COLO829 (cell line): Measurements from ENCODE around the gene EFCAB12.
"Not testable (repeated sequence)": the region's sequence is repeated elsewhere in the genome, so short reads cannot be mapped to it uniquely, and the experiment has no call there.

Experiments used
- DNase-seq: peaks from one replicate; pipeline ENCODE4 v3.0.0; 2012; ENCODE audit warnings: low spot score

EFCAB12 gene

DNA sequence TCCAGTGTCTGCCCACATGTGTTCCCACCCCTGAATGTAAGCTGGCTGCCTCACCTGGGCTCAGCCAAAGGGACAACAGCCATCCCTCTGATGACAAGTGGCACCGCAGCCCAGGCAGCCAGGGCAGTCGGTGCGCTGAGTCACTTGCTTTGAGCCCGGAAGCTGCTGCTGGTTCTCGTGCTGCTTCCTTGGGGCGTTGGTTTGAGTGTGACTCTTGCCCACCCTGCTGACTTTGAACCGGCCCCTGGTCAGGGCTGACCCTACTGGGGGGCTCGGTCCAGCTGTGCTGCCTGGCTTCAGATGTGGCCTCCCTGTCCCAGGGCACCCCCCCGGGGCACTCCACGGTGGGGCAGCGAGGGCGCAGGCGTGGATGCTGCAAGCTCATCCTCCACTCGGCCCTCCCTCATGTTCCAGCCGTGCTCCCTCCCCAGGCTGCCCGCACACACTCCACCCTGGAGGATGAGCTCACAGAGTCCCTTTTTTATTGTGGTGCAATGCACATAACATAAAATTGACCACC lies 62.1 kb downstream of the EFCAB12 start:
- DNase-seq: no peak

DNA sequence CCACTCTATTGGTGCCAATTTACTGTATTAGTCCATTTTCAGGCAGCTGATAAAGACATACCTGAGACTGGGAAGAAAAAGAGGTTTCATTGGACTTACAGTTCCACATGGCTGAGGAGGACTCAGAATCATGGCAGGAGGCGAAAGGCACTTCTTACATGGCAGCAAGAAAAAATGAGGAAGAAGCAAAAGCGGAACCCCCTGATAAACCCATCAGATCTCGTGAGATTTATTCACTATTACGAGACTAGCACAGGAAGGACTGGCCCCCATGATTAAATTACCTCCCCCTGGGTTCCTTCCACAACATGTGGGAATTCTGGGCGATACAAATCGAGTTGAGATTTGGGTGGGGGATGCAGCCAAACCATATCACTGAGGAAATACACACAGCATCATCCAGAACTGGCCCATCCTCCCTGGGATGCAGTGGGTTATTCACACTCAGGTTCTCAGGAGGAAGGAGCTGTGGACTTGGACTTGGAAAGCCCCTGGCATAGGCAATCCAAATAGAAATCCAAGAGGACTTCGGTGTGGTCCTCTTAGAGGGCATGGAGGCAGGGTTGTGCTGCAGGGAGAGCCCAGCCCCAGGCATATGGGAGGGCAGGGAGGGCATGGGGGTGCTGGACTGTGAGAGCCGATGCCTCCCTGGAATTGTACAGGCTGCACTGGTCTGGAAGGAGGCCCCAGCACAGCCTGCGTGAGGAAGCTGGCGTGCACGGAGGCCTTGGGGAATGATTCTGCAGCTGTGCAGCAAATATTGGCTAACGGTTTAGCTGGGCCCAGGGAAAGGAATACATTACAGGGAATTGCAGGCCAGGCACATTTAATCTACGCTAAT lies 62.9 kb downstream of the EFCAB12 start:
- DNase-seq: no peak

DNA sequence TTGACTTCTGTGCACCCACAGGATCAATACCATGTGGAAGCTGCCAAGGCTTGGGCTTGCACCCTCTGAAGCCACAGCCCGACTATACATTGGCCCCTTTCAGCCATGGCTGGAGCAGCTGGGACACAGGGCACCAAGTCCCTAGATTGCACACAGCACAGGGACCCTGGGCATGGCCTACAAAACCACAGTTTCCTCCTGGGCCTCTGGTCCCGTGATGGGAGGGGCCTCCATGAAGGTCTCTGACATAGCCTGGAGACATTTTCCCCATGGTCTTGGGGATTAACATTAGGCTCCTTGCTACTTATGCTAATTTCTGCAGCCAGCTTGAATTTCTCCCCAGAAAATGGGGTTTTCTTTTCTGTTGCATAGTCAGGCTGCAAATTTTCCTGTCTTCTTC lies 63.6 kb downstream of the EFCAB12 start:
- not testable (repeated sequence) for DNase-seq

DNA sequence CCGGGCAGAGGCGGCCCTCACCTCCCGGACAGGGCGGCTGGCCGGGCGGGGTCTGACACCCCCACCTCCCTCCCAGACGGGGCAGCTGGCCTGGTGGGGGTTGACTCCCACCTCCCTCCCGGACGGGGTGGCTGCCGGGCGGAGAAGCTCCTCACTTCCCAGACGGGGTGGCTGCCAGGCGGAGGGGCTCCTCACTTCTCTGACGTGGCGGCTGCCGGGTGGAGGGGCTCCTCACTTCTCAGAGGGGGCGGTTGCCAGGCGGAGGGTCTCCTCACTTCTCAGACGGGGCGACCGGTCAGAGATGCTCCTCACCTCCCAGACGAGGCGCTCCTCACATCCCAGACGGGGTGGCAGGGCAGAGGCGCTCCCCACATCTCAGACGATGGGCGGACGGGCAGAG lies 65.1 kb downstream of the EFCAB12 start:
- DNase-seq: not testable (repeated sequence)

DNA sequence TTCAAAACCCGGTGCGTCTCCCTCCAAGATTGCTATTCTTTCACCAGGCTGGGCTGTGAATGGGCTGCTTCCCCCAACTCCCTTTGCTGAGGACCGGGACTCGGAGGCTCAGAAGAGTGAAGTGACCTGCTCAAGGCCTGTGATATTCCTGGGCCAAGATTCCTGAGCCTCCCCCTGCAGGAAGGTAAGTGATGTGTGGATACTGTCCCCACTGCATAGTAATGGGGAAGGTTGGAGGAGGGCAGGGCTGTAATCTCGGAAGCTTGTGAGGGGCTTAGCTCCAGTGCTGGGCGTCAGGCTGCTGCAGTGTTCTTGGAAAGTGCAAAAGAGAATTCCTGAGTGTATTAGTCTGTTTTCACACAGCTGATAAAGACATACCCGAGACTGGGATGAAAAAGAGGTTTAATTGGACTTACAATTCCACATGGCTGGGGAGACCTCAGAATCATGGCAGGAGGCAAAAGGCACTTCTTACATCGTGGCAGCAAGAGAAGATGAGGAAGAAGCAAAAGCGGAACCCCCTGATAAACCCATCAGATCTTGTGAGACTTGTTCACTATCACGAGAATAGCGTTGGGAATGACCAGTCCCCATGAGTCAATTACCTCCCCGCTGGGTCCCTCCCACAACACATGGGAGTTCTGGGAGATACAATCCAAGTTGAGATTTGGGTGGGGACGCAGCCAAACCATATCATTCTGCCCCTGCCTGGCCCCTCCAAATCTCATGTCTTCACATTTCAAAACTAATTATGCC lies 67.6 kb downstream of the EFCAB12 start:
- DNase-seq: no peak

DNA sequence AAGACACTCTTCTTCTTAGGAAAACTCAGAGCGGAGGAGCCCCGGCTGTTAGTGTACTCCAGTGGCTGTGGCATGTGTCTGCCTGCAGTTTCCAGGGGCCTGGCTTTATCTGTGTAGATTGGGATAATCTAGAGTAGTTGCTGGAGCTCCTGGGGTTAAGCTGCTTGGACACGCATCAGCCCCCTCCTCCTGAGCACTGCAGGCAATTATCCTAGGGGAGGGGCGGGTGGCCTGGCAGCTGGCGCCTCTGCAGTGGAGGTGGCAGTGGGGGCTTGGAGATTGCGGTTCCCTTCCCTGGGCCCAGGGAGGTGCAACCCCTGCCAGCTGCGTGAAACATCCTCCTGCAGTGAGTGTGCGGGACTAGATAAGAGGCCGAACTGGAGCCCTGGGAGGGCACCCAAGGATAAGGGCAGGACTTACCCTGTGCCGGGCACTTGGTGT lies 68.2 kb downstream of the EFCAB12 start:
- DNase-seq: no peak

DNA sequence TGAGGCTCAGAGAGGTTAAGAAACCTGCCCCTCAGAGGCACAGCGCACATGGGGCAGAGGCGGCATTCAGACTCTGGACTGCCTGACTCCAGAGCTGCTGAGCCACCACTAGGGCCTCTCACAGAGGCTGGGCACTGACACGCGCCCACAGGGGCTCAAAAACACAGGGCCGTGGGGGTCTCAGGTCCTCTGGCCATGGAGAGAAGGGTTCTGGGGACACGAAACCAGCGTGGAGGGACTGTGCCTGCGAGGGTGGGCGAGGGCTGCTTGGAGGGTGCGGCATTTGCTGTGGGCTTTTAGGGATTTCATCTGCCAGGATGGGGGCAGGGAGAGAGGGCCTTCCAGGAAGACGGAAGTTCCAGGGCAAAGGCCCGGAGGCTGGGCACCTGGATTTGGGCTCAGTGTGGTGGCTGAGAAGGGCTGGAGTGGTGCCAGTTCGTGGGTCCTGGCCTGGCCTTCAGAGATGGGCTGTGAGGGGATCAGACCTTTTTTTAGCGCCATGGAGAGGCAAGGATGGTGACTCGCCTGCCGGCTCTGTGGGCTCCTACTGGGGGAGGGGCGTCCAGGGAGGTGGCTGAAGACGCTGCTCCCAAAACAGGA lies 69.6 kb downstream of the EFCAB12 start:
- no peak for DNase-seq

DNA sequence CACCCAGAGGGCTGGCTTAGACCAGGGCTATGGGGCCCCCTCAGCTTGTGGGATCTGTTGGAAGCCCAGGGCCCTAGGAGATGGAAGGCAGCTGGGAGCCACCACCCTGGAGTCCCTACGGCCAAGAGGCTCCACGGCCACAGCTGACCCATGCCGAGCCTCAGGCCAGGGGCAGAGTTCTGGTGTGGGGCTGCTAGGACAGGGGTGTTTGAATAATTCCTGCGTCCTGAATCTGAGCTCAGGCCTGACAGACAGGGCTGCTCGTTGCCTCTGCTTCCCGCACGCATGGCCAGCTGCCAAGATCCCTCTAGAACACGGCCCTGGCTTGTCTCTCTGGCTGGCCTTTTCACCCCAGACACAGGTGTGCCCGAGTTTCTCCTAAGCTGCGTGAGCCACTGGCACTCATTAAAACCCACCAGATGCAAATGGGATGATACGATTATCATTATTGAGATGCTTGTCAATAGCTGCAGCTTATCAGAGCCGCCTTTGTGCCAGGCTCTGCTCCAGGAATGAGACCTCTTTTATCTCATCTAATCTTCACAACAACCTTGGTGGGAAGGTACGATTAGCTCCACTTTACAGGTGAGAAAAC lies 70.2 kb downstream of the EFCAB12 start:
- no peak for DNase-seq

DNA sequence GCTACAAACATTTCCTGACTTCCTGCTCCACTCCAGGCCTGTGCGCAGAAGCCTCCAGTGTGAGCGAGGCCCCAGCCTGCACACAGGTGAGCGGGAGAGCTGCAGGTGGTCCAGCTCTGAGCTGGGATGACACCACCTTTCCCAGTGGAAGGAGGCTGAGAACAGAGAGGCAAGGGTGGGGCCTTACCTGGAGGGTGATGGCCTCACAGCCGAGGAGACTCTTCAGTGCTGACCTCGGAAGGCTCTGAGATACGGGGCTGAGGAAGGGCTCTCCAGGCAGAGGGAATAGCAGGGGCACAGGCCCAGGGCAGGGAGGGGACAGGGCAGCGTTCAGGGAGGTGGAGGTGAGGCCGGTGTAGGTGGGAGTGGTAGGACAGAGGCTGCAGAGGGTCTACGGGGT lies 70.8 kb downstream of the EFCAB12 start:
- no peak for DNase-seq

DNA sequence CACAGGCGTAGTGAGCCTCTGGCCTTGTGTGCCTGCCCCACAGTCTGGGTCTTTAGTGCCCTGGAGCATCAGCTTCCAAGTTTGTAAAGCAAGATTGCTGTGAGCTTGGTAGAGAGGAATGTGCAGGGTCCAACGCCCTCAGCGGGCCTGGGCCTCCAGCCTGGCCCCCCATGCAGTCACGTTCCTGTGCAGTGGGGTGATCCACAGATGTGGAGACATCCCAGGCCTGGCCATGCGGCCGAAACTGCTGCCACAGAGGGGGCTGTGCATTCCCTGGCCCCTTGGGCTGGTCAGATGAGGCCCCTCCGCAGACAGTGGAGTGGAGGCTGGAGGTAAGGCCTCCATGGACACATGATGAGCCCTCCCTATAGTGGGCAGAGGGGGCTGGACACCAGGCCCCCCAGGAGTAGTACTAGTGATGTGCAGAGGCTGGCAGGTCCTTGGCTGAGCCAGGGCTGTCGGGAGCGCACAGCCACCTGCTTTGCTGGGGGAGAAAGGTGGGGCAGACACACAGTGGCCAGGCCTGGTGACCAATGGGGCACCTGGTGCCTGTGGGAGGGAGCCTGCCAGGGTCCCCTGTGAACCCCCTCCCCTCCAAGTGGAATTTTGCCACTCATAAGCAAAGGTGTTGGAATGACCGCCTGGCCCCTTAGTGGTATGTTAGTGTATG lies 71.5 kb downstream of the EFCAB12 start:
- DNase-seq: no peak

DNA sequence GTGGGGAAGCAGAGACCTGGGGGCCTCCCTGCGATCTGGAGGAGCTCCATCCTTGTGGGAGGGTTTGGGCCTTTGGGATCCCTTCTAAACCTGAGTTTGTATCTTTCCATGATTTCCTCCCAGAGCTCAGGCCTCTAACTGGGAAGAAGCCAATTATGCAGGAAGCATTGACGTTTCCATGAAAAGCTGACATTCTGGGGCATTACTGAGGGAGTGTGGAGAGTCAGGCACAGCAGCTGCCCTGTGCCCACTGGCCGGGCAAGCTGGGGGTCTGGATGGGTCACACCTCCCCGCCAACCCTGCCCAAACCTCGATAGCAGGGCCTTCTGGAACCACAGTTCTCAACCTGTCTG lies 74.9 kb downstream of the EFCAB12 start:
- DNase-seq: no peak

DNA sequence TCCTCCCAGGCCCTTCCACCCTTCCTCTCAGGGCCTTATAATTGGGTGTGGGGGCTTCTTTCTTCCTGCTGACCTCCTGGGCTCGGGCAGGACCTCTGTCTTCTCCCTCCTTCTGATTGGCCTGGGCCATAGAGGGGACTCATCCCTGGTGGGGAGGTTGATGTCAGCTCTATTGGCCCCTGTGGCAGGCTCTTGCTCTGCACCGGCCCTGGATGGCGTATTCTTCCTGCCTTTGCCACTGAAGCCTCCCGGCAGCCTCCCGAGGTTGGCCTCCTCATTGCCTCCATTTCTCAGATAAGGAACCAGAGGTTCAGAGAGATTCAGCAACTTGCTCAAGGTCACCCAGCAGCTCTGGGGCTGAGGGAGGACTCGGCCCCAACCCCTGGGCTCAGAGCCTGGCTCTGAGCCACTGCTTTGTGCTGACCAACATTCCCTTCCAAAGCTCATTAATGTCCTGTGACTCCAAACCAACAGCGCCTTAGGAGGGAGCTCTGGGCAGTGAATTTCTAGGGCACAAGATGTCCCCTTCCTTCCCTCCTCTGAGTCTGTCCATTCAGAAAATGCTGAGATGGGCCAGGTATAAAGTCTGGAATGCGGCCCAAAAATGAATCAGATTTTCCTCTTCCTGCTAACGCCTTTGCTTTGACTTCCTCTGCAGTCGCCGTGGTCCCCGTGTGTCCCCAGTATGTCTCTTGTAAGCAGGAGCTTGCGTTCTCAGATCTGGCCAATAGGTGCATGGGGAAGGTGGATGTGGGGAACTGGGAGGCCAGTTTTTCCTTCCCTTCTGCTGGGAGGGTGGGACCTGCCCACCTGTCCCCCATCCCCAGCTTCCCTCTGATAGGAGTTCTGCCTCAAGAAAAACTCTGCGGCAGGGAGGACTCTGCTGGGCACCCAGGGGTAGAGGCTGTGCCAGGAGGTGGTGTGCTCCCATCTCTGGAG lies 75.5 kb downstream of the EFCAB12 start:
- no peak for DNase-seq

DNA sequence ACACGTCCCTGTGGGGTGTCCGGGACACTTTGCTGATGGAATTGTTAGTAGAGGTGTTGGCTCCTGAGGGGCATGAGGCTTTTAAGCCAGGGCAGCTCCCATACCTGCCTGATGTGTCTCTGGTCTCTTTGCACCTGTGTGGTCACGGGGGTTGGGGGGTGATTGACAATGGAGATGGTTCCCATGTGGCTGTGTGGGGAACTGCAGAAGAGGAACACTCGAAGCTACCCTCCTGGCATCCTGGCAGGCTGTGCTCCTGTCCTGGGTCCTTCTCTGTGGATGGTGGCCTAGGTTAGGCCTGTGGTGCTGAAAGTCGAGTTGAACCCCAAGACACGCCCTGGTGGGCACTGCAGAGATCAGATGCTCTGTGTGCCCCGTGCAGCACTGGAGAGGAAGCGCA lies 76.4 kb downstream of the EFCAB12 start:
- no peak for DNase-seq
